Measurements from ENCODE around the gene EHBP1L1. TPM values are rescaled to one million over a fixed set of nuclear protein-coding genes. Genes with fewer than 3 reads are reported as not detected.

The EHBP1L1 gene
- polyA plus RNA-seq, 2 of the 4 experiments (the other 2 are of a cell fraction), result 11.6 to 43.8 TPM

DNA sequence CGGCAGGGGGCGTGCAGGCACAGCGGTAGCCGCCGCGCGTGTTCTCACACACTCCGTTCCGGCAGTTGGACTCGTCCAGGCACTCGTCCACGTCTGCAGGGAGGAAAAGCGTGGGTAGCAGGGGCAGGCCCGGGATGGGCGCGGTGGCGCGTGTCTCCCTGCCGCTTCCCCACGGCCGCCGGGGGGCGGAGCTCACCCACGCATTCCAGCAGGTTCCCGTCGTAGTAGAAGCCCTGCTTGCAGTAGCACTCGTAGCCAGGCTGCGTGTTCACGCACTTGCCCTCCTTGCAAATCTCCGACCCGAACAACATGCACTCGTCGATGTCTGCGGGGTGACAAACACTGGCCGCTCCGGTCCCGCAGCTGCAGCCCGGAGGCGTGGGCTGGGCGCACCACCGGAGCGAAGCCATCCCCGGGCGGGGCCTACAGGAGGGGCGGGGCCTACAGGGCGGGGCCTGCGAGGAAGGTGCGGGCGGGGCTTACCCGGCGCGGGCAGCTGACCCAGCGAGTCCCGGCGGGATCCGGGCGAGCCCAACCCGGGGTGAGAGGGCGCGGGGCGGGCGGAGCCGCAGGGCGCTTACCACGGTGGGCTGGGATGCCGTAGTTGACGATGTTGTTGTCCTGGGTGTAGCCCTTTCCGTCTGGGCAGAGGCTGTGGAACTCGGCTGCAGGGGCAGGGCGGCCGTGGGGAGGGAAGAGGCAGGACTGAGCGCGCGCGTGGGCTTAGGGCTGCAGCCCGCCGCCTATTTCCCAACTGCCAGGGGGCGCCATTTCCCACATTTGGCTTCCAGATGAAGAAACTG lies 35.4 kb upstream of the EHBP1L1 start (continued):
- no peak for TF ChIP-seq RFX5 (IDR thresholded peaks at IDR 0.05)
- TF ChIP-seq, protein P1, sequence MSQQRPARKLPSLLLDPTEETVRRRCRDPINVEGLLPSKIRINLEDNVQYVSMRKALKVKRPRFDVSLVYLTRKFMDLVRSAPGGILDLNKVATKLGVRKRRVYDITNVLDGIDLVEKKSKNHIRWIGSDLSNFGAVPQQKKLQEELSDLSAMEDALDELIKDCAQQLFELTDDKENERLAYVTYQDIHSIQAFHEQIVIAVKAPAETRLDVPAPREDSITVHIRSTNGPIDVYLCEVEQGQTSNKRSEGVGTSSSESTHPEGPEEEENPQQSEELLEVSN (IDR thresholded peaks at IDR 0.05; ENCODE audit: borderline replicate concordance, low read depth), result no peak
- no peak for TF ChIP-seq HDAC2 (IDR thresholded peaks at IDR 0.05)
- no peak for TF ChIP-seq NPAS2 (CRISPR knock-in tag; IDR thresholded peaks at IDR 0.05; ENCODE audit: borderline replicate concordance)
- no peak for TF ChIP-seq HOXB13 (CRISPR knock-in tag; IDR thresholded peaks at IDR 0.05; ENCODE audit: low read depth)
- TF ChIP-seq NFE2L2 (conservative IDR thresholded peaks at IDR 0.05; ENCODE audit: low read length), result no peak
- no peak for TF ChIP-seq CHD4 (IDR thresholded peaks at IDR 0.05; ENCODE audit: borderline replicate concordance)
- TF ChIP-seq, protein P2, sequence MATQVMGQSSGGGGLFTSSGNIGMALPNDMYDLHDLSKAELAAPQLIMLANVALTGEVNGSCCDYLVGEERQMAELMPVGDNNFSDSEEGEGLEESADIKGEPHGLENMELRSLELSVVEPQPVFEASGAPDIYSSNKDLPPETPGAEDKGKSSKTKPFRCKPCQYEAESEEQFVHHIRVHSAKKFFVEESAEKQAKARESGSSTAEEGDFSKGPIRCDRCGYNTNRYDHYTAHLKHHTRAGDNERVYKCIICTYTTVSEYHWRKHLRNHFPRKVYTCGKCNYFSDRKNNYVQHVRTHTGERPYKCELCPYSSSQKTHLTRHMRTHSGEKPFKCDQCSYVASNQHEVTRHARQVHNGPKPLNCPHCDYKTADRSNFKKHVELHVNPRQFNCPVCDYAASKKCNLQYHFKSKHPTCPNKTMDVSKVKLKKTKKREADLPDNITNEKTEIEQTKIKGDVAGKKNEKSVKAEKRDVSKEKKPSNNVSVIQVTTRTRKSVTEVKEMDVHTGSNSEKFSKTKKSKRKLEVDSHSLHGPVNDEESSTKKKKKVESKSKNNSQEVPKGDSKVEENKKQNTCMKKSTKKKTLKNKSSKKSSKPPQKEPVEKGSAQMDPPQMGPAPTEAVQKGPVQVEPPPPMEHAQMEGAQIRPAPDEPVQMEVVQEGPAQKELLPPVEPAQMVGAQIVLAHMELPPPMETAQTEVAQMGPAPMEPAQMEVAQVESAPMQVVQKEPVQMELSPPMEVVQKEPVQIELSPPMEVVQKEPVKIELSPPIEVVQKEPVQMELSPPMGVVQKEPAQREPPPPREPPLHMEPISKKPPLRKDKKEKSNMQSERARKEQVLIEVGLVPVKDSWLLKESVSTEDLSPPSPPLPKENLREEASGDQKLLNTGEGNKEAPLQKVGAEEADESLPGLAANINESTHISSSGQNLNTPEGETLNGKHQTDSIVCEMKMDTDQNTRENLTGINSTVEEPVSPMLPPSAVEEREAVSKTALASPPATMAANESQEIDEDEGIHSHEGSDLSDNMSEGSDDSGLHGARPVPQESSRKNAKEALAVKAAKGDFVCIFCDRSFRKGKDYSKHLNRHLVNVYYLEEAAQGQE (IDR thresholded peaks at IDR 0.05), result no peak
- TF ChIP-seq, protein P3, sequence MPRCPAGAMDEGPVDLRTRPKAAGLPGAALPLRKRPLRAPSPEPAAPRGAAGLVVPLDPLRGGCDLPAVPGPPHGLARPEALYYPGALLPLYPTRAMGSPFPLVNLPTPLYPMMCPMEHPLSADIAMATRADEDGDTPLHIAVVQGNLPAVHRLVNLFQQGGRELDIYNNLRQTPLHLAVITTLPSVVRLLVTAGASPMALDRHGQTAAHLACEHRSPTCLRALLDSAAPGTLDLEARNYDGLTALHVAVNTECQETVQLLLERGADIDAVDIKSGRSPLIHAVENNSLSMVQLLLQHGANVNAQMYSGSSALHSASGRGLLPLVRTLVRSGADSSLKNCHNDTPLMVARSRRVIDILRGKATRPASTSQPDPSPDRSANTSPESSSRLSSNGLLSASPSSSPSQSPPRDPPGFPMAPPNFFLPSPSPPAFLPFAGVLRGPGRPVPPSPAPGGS (IDR thresholded peaks at IDR 0.05), result no peak
- no peak for TF ChIP-seq CBX2 (IDR thresholded peaks at IDR 0.05; ENCODE audit: borderline replicate concordance, low read depth)
- TF ChIP-seq, protein P4, sequence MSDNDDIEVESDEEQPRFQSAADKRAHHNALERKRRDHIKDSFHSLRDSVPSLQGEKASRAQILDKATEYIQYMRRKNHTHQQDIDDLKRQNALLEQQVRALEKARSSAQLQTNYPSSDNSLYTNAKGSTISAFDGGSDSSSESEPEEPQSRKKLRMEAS (IDR thresholded peaks at IDR 0.05), result peak; percentile 47
- TF ChIP-seq EHF (CRISPR knock-in tag; IDR thresholded peaks at IDR 0.05), result no peak
- TF ChIP-seq TP53 (CRISPR knock-in tag; IDR thresholded peaks at IDR 0.05), result no peak
- TF ChIP-seq RCOR1 (IDR thresholded peaks at IDR 0.05; ENCODE audit: low read depth, low read length), result no peak
- TF ChIP-seq KDM5A (IDR thresholded peaks at IDR 0.05), result no peak
- TF ChIP-seq FOSL2 (IDR thresholded peaks at IDR 0.05), result no peak
- TF ChIP-seq FOSL2 (CRISPR knock-in tag; IDR thresholded peaks at IDR 0.05), result no peak
- no peak for TF ChIP-seq FOXS1 (CRISPR knock-in tag; IDR thresholded peaks at IDR 0.05)
- TF ChIP-seq EP300 (IDR thresholded peaks at IDR 0.05), result no peak; a peak in 1 of 5 replicates
- TF ChIP-seq EHMT2 (IDR thresholded peaks at IDR 0.05; ENCODE audit: low read depth), result no peak
- TF ChIP-seq KDM1A (IDR thresholded peaks at IDR 0.05; ENCODE audit: low read depth), result no peak
- TF ChIP-seq HOXB5 (CRISPR knock-in tag; IDR thresholded peaks at IDR 0.05), result no peak
- TF ChIP-seq, protein P5, sequence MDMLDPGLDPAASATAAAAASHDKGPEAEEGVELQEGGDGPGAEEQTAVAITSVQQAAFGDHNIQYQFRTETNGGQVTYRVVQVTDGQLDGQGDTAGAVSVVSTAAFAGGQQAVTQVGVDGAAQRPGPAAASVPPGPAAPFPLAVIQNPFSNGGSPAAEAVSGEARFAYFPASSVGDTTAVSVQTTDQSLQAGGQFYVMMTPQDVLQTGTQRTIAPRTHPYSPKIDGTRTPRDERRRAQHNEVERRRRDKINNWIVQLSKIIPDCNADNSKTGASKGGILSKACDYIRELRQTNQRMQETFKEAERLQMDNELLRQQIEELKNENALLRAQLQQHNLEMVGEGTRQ (IDR thresholded peaks at IDR 0.05), result no peak
- TF ChIP-seq, protein P6, sequence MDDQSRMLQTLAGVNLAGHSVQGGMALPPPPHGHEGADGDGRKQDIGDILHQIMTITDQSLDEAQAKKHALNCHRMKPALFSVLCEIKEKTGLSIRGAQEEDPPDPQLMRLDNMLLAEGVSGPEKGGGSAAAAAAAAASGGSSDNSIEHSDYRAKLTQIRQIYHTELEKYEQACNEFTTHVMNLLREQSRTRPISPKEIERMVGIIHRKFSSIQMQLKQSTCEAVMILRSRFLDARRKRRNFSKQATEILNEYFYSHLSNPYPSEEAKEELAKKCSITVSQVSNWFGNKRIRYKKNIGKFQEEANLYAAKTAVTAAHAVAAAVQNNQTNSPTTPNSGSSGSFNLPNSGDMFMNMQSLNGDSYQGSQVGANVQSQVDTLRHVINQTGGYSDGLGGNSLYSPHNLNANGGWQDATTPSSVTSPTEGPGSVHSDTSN (IDR thresholded peaks at IDR 0.05), result peak; percentile 60
- TF ChIP-seq HOXA7 (CRISPR knock-in tag; IDR thresholded peaks at IDR 0.05), result no peak
- TF ChIP-seq MAZ (IDR thresholded peaks at IDR 0.05; ENCODE audit: borderline replicate concordance, low read depth, low read length), result no peak
- no peak for TF ChIP-seq RNF2 (IDR thresholded peaks at IDR 0.05; ENCODE audit: borderline replicate concordance, low read depth)
- TF ChIP-seq JUN (IDR thresholded peaks at IDR 0.05), result peak in 1 of 2 experiments; percentile 69; a peak in 3 of 5 replicates
- TF ChIP-seq, protein P7, sequence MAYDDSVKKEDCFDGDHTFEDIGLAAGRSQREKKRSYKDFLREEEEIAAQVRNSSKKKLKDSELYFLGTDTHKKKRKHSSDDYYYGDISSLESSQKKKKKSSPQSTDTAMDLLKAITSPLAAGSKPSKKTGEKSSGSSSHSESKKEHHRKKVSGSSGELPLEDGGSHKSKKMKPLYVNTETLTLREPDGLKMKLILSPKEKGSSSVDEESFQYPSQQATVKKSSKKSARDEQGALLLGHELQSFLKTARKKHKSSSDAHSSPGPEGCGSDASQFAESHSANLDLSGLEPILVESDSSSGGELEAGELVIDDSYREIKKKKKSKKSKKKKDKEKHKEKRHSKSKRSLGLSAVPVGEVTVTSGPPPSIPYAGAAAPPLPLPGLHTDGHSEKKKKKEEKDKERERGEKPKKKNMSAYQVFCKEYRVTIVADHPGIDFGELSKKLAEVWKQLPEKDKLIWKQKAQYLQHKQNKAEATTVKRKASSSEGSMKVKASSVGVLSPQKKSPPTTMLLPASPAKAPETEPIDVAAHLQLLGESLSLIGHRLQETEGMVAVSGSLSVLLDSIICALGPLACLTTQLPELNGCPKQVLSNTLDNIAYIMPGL (CRISPR knock-in tag; IDR thresholded peaks at IDR 0.05; ENCODE audit: borderline replicate concordance), result 0 out of 2 replicates have a peak, but pooled peaks have one; percentile 55
- no peak for TF ChIP-seq PHF8 (IDR thresholded peaks at IDR 0.05; ENCODE audit: borderline replicate concordance, low read depth)
- TF ChIP-seq, protein P8, sequence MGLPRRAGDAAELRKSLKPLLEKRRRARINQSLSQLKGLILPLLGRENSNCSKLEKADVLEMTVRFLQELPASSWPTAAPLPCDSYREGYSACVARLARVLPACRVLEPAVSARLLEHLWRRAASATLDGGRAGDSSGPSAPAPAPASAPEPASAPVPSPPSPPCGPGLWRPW (IDR thresholded peaks at IDR 0.05), result no peak
- TF ChIP-seq POLR2AphosphoS2 (conservative IDR thresholded peaks at IDR 0.05; ENCODE audit: low read length), result no peak

All from A549 (cell line).